HG02623 (cell line): Measurements from ENCODE around the gene CS.

ENCODE experiments used
- ATAC-seq: cut with Tn5 transposase; IDR thresholded peaks from one replicate; pipeline ENCODE4 v1.9.1; 2021; ENCODE audit warnings: moderate library complexity; ENCODE audit not compliant: unreplicated experiment

The CS gene

DNA sequence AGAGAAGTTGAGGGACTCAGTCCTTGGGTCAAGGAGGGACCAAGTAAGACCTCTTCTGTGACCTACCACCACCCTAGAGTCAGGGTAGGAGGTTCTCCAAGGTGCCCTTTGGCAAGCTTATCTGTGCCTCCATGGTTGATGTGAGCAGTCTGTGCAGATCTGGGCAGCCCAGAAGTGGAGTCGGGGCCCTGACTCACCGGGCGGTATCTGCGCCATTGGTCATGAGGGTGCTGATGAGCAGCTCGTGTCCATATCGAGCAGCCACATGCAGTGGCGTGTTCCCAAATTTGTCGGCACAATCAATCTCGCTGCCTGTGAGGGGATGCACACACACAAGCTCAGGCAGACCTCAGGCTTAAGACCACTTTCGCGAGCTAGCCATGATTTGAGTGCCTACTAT, 47.0 kb downstream of the CS start:
- ATAC-seq = no peak

DNA sequence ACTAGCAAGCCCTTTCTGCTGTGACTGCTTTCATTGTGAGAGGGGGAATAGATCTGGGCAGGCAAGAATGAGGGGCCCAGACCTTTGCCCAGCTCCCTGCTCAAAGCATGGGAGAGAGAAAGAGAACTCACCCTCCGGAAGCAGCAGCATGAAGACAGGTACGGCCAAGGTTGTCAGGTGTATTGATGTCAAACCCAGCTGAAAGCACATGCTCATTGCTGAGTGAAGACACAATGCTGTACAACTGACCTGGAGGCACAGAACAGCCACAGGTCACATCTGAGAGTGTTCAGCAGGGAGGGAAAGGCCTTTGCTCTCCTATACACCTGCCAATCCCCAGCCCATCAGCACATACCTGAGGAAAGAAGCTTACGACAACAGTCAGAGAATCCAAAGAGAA, 47.5 kb downstream of the CS start:
- ATAC-seq = no peak

DNA sequence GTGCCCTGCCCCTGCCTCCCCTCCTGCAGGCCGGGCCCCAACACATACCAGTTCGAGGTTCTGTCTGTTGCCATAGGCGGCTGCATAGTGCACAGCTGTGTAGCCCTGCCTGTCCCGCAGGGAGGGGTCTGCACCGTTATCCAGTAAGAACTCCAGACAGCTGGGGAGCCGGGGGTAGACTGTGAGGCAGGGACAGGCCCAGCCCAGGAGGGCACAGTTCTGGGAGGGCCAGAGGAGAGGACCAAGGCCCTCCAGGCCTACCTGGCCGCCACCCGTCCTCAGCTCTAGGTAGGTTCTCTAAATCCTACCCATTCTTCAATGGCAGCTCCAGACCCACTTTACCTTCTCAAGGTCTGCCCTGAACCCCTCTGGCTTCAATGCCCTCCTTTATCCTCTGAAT, 51.4 kb downstream of the CS start:
- no peak for ATAC-seq

DNA sequence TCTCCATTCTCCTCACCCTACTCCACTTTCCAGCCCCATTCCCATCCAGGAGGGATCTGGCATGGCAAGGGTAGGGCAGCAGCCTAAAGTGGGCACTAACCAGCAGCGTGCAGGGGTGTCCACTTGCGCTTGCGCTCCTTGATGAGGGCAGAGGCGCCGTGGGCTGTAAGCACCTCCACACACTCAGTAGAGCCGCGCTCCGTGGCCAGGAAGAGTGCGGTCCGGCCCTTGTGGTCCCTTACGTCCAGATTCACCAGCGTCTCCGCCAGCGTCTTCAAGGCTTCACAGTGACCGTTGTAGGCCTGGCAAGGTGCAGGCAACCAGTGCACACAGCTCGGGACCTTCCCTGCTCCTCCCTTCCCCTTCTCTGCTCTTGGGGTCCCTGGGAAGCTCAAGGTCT, 52.2 kb downstream of the CS start:
- no peak for ATAC-seq

DNA sequence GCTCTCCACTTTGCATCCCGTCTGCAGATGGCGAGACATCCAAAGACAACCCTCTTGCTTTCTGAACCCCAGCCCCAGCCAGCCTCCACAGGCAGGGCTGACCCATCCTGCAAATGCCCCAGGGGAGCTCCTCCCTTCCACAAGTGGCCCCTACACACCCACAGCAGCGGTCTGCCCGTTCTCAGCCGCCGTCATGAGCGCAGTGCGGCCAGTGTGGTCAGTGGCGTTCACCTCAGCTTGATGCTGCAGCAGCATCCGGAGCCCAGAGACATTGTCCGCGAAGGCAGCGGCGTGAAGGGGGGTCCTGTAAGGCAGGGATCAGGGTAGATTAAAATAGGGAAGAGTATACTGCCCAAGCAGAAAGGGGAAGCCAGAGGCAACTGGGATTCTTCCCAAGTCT, 55.6 kb downstream of the CS start:
- ATAC-seq = no peak

DNA sequence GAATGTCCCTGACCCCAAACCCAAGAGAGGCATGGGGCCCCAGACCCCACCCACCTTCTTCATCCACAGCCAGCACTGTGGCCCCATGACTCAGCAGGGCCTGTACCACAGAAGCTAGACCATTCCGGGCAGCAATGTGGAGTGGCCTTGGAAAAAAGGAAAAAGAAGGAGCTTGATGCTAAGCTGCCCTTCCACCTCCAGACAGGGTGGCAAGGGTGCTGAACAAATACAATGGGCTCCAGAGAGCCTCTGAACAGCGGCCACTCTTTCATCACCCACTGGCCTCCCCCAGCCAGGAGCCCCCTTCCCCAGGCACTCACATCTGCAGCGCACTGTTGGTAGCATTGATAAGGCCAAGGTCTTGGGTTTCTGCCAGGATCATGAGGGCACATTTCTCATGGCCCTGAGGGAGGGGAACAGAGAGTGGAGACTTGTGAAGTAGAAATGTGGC, 56.4 kb downstream of the CS start:
- no peak for ATAC-seq

DNA sequence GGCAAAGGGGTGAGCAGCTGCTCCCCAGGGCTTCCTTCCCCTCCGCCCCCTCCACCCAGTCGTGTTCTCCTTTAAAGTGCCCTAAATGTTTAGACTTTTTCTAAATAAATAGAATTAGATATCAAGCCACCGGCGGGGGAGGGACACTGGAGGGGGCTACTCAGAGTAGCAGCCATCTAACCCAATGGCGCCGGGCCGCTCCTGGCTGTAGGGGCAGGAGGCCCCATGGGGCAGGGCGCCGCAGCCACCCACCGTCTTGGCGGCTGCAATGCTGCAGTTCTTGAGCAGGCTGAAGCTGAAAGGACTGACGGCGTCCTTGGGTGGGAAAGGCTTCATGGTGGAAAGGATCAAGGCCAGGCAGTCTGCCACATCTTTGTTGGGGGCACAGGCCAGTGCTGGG, 57.1 kb downstream of the CS start:
- ATAC-seq = no peak

DNA sequence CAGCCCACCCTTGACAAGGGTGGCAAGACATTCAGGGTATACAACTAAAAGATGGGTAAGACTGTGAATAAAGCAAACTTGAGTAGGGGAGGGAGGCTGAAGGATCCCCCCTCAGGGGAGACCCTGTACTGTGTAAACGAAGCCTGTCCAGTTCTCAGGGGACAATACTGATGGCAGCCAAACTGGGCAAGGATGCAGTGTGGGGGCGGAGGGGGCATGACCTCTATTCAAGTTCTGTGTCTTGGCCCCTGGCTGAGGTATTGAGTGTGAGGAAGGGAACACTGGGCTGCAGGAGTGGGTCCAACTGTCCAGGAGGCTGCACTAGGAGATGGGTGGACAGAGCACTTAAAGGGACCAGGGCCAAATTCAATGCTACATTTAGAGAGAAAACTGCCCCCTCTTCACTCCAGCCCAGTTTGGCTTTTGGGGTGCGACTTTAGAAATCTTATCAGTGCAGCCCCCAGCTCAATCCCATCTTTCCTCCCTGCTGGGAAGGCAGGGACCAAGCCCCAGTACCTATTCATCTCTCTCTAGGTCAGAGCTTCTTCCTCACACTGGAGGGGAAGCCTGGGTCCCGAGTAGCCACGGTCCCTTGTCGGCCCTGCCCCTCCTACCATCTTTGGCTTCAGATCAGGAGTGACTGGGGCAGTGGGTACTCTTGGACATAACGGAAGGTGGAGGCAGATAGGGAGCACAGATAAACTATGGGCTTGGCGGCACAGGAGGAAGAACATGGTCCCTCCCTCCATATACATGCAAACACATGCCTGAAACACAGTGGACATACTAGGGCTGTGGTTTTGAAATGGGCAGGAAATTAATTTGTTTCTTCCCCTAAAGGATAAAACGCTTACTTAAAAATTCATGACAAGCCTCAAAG, 58.5 kb downstream of the CS start:
- ATAC-seq = no peak

DNA sequence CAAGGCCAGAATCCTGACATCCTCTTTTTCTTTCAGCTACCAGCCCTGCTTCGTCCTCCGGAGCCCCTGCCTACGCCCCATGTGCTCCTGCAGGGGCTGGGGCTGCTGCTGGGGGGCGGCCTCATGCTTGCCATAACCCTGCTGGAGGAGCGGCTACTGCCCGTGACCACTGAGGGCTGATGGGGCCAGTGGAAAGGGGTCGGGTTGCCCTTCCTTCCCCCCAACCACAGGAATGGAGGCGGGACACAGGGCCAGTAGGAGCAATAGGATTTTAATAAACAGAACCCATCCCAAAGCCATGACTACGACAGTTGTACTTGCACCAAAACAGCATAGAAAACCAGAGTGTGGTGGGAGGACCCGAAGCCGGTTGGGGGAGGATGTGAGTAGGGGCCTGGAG, 62.6 kb downstream of the CS start:
- no peak for ATAC-seq

DNA sequence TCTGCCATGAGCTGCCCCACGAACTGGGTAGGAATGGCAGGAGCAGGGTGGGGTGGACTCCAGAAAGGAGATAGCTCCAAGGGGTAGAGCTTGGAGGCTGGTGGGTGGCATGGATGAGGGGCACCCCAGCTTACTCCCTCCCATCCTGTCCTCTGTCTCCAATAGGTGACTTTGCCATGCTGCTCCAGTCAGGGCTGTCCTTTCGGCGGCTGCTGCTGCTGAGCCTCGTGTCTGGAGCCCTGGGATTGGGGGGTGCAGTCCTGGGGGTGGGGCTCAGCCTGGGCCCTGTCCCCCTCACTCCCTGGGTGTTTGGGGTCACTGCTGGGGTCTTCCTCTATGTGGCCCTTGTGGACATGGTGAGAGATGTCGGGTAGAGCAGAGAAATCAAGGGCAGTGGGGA, 63.1 kb downstream of the CS start:
- ATAC-seq = no peak

DNA sequence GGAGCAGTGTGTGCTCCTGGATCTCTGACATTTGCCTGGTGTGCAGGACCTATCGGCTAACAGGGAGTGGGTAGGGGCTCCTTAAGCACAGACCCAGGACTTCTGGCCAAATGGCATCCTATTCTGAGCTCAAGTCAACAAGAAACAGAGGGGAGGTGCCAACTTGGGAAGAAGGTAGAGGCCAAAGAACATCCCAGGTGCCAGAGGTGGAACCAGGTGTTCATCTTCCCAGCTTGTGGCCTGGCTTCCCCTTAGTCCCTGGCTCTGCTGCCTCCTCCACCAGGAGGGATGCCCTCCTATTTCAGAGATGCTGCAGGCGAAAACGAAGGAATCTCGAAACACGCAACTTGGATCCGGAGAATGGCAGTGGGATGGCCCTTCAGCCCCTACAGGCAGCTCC, 64.0 kb downstream of the CS start:
- no peak for ATAC-seq

DNA sequence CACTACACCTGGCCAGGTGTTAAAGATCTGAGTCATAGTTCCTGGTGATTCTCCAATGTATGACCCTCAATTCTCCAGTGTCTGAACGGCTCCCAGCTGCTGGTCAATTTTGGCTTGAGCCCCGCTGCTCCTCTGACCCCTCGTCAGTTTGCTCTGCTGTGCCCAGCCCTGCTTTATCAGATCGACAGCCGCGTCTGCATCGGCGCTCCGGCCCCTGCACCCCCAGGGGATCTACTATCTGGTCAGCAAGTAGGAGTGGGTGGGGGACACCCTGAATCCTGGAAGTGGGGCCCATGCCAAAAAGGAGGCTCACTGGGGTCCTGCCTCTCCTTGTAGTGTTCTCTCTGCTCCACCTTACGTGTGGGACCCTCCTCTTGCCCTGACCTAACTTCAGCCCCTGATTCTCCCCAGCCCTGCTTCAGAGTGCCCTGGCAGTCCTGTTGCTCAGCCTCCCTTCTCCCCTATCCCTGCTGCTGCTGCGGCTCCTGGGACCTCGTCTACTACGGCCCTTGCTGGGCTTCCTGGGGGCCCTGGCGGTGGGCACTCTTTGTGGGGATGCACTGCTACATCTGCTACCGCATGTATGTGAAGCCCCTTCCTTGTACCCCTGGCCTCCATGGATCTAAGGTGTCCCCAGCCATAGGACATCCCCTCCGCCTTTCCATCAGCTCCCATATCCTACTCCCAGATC, 65.2 kb downstream of the CS start:
- ATAC-seq = no peak

DNA sequence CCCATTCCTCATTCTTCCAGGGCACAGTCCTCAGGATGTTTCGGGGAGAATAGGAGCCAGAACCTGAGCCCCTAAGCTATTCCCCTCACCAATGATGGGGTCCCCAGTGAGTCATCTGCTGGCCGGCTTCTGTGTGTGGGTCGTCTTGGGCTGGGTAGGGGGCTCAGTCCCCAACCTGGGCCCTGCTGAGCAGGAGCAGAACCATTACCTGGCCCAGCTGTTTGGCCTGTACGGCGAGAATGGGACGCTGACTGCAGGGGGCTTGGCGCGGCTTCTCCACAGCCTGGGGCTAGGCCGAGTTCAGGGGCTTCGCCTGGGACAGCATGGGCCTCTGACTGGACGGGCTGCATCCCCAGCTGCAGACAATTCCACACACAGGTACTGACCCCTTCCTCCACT, 68.9 kb downstream of the CS start:
- no peak for ATAC-seq

DNA sequence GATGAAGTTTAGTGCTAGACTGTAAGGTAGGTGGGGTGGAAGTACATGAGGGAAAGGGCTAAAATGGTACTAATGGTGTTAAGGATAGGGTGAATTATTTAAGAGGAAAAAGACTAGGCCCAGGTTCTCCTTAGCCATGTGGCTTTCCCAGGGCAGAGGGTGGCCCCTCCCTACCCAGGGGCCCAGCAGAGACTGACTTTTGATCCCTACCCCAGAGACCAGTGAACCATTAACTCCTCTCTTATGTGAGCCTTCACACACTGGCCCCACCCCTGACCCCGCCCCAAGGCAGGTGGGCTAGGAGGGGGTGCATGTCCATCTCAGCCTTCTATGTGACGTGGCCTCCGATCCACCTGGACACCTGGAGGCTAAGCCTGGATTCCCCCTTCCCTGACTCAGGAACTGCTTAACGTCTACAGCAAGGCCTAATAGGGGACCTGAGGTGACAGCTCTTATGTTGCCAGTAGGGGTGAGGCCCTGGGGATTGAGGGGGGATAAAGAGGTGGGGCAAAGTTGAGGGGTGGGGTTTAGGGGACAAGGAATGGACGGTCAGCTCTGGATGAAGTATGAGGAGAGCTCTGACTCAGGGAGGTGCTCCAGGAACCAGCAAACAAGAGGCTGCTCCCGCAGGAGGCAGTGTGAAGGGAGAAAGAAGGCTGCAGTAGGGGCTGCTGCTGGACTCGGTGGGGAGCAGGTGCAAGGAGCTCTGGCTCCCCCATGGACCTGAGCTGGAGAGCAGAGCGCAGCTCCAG, 69.5 kb downstream of the CS start:
- no peak for ATAC-seq

DNA sequence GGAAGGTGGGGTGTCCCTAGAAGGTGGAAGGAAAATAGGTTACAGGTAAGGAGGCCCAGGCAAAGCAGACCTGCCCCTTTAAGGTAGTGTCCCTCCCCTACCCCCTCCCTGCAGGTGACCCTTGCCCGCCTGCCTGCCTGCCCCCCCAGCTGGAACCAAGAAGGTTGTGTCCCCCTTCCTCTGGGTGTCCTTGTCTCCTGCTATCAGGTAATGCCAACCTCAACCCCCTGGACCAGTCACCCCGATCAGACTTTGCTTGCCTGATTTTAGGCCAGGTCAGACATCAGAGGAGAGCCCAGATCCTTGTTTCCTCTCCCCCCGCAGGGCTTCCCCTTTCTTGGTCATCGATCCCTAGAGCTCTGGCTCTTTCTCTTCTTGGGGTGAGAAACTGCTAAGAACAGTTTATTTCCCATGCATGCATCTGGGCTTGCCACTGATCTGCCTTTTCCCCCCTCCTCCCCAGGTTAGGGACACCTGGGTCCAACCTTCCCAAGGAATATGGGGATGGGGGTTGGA, 70.2 kb downstream of the CS start, which contains the start of gene SLC39A5:
Gene SLC39A5, plus strand, starts transcription at position 136 of the 516 bp plus-strand sequence. CDS start 1,224 bp downstream, outside the sequence.
- no peak for ATAC-seq

DNA sequence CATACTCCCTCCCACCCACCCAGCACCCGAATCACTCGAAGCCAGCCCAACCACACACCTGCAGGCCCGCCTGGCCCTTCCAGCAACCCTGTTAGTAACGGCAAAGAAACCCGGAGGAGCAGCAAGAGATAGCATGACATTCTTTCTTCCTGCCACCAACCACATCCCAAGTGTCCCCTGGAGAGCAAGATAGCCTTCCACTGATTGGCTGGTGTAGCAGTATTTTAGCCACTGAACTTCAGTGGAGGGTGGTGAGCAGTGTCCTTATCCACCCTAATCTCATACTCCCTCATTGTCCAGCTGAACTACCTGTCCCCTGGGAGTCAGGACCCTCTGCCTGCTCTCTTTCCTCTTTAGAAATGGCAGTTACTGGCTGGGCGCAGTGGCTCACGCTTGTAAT, 71.0 kb downstream of the CS start:
- ATAC-seq = no peak

DNA sequence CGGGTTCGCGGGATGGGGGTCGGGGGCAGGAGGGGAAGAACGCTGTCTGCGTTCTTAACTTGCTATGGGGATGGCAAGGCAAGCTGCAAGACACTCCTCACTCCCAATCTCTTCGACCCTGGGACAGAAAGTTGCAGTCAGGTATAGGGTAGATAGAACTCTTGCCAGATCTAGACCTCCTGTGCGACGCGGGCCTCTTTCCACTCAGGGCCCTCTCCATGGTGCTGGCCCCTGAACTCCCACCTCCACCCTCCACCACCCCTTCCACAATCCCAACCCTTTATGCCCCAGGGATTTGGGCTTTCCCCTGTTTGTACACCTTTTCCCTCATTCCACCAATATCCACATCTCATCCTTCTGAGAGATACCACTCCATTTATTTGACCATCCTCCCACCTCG, 75.2 kb downstream of the CS start:
- ATAC-seq = no peak

DNA sequence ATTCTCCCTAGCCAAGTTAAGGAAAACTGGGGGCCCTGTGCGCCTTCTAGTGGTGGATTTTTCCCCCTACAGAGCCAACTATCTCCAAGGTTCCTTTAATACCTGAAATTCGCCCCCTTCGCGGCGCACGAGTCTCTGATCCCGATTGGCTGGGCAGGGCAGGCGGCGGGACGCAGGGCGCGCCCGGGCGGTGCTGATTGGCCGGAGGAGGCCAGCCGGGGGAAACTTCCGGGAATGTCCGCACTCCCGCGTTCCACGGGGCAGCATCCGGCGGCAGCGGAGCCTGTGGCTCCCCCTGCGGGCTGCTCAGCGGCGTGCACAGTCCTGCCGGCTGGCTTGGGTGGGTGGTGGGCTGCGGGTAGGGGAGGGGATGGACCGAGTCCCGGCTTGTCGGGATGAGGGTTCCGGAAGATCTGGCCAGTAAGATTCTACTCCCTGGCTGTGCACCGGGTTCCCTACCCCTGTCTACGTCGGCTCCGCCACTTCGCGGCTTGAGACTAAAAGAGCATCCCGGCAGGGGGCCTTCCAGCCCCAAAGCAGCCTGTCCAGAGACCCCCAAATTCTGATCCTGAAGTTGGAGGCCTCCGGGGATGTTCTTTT, 75.9 kb downstream of the CS start, which contains the start of gene NABP2:
Gene NABP2, plus strand, starts transcription at position 241 of the 600 bp plus-strand sequence. CDS start 515 bp downstream, outside the sequence.
- peak; percentile 72 for ATAC-seq

DNA sequence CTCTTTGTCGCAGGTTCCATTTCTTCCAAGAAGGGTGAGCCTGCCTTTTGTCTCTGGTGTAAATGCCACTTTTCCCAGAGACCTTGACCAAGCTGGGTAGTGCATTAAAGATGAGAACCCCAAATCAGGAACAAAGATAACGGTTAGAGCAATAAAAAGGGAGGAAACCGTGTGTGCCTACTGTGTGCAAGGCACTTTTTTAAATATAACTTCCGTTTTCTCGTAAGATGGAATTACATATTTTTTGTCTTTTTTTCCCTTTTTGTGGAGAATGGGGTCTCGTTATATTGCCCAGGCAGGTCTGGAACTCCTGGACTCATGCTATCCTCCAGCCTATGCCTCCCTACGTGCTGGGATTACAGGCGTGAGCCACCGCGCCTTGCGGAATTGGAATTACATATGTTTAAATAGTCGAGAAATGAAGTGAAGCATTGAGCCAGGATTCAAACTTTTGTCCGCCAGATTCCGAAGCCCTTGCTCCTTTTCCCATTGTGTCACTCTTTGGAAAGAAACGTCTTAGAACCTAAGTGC, 76.5 kb downstream of the CS start:
- ATAC-seq = no peak

DNA sequence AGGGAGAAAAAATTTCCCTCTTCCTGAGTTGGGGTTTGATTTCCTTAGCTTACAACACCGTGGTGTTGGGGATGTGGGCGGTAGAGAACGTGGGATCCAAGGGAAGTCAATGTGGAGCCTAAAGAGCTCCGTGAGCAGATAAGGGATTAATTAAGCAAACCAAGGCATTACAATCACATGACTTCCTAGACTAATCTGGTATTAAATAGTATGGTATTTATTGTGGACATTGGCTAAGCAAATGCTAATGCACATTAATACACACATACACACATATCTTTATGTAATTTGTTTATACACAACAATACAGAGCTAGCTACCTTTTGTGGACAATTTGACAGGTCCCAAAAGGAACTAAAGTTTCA, 77.6 kb downstream of the CS start:
- no peak for ATAC-seq
